HG02884 (cell line): ENCODE measurements around the gene RNF135.
"Not testable (repeated sequence)": the region's sequence is repeated elsewhere in the genome, so short reads cannot be mapped to it uniquely, and the experiment has no call there.

Experiments used
- ATAC-seq: cut with Tn5 transposase; IDR thresholded peaks from one replicate; pipeline ENCODE4 v1.9.1; 2021; ENCODE audit warnings: mild to moderate bottlenecking, moderate library complexity; ENCODE audit not compliant: unreplicated experiment

The RNF135 gene

GRCh38 chr17:30954046-30954830 lies 16.6 kb upstream of the RNF135 start:
- ATAC-seq, result no peak

- no peak for ATAC-seq
These were observed 14.0 kb upstream of the RNF135 start for GRCh38 chr17:30956764-30957374.

DNA sequence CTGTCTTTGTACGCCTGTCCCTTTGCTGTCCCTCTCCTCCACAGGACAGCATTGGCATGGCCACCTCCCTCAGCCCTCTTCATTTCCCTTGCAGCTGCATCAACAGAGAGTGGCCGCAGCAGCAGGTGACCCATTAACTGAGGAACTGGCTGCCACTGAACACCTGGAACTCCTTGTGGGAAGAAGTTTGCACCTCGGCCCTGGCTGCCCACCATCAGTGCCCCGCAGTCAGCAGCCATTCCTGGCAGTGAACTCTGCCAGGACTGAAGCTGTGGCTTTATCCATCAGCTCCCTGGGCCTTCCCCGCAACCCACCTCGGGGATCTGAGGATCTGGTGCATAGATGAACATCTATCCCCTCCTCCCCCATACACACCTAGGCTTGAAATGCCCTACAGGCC lies 13.1 kb upstream of the RNF135 start:
- no peak for ATAC-seq

- no peak for ATAC-seq
These were observed 12.7 kb upstream of the RNF135 start for GRCh38 chr17:30958187-30958586.

DNA sequence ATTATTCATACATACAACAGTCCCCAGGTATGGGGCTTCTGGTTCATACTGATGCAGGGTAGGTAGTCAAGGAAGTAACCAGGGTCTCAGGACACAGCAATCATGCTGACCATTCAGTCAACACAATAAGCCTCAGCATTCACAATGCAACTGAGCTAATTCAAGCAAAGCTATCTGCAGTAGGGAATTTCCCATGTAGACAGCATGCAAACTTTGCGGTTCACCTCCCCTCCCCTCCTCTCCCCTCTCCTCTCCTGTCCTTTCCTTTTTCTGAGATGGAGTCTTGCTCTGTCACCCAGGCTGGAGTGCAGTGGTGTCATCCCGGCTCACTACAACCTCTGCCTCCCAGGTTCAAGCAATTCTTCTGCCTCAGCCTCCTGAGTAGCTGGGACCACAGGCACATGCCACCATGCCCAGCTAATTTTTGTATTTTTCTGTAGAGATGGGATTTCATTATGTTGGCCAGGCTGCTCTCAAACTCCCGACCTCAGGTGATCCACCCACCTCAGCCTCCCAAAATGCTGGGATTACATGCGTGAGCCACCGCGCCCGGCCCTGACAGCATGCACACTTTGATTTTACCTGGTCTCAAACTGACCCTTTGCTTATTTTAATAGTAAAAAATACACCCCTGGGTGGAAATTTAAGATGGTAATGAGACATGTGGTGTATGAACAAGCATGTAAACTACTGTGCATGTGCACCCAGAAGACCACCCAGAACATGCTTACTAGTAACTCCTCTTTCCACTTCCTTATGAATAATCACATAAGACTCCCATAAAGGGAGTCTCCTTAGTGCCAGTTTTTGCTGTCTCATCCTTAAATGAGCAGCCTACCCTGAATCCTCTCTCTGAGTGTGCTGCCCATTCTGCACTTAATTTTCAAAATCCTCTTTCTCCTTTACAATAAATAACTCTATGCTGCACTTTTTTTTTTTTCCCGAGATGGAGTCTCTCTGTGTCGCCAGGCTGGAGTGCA lies 9.3 kb upstream of the RNF135 start:
- ATAC-seq, result peak; percentile 74

GRCh38 chr17:30964312-30964711 lies 6.5 kb upstream of the RNF135 start:
- ATAC-seq, result not testable (repeated sequence)

DNA sequence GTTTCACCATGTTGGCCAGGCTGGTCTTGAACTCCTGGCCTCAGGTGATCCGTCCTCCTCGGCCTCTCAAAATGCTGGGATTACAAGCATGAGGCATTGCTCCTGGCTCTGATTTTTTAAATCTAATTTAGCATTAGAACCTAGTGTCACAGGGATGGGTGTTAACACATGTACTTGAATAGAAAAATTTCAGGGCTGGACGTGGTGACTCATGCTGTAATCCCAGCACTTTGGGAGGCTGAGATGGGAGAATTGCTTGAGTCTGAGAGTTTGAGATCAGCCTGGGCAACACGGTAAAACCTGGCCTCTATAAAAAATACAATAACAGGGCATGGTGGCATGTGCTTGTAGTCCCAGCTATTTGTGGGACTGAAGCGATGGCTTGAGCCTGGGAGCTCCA lies 6.0 kb upstream of the RNF135 start:
- no peak for ATAC-seq

DNA sequence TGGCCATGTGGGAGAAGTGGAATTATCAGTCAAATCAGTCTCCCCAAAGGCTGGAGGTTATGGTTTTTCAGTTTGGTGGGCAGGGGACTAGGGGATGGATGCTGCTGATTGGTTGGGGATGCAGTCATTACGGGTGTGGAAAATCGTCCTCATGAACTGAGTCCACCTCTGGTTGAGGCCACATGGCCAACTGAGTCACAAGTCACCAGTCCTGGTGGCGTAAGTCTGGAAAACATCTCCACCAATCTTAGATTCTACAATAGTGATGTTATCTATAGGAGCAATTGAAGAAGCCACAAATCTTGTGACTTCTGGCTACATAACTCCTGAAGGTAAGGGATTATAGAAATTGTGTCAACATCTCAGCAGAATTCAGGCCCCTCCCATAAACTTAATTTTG lies 5.2 kb upstream of the RNF135 start:
- ATAC-seq, result no peak

- not testable (repeated sequence) for ATAC-seq
These were observed 2.9 kb upstream of the RNF135 start for GRCh38 chr17:30967911-30968310.

- no peak for ATAC-seq
These were observed 629 bp upstream of the RNF135 start for GRCh38 chr17:30969989-30970830.

DNA sequence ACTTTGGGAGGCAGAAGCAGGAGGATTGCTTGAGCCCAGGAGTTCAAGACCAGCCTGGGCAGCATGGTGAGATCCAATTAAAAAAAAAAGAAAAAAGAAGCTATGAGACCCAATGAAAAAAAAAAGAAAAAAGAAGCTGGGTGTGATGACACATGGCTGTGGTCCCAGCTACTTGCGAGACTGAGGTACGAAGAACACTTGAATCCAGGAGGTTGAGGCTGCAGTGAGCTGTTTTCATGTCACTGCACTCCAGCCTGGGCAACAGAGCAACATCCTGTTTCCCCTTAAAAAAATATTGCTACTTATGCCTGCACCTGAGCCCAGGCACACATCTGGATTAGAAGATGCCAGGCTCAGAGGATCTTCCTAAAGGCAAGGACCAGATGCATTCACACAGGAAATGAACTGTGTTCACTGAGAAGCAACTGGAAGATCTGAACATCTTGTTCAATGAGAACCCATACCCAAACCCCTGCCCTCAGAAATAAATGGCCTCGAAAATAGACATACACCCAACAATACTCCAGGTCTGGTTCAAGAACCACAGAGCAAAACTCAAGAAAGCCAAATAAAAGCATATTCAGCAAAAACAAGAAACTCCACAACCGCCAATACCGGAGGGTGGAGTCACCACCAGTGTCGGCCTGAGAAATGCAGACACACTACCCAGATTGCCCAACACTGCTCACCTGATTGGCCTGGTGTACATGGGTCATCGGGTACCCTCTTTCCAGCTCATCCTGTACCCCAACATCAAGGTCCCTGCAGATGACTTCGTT lies 4.4 kb downstream of the RNF135 start:
- ATAC-seq, result no peak

DNA sequence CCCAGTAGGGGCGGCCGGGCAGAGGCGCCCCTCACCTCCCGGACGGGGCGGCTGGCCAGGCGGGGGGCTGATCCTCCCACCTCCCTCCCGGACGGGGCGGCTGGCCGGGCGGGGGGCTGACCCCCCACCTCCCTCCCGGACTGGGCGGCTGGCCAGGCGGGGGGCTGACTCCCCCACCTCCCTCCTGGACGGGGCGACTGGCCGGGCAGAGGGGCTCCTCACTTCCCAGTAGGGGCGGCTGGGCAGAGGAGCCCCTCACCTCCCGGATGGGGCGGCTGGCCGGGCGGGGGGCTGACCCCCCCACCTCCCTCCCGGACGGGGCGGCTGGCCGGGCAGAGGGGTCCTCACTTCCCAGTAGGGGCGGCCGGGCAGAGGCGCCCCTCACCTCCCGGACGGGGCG lies 9.1 kb downstream of the RNF135 start:
- ATAC-seq, result not testable (repeated sequence)

- ATAC-seq, result no peak
These were observed 11.0 kb downstream of the RNF135 start for GRCh38 chr17:30981531-30982519.

GRCh38 chr17:30982855-30983254 lies 12.0 kb downstream of the RNF135 start:
- no peak for ATAC-seq

DNA sequence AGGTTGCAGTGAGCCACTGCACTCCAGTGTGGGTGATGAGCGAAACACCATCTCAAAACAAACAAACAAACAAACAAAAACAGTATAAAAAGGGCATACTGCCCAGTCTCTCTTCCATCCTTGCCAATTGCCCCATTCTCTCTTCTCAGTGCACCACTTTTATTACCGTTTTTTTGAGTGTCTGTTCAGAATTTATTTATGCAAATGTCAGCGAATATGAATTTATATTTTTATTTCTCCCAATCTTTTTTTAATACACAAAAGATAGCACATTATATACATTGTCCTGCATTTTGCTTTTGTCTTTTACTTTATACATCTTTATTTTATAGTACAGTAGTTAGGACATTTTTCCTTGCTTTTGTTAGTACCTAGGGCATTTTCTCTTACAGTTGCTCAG lies 19.6 kb downstream of the RNF135 start:
- ATAC-seq, result no peak

- ATAC-seq, result no peak
These were observed 21.7 kb downstream of the RNF135 start for GRCh38 chr17:30992551-30992950.

DNA sequence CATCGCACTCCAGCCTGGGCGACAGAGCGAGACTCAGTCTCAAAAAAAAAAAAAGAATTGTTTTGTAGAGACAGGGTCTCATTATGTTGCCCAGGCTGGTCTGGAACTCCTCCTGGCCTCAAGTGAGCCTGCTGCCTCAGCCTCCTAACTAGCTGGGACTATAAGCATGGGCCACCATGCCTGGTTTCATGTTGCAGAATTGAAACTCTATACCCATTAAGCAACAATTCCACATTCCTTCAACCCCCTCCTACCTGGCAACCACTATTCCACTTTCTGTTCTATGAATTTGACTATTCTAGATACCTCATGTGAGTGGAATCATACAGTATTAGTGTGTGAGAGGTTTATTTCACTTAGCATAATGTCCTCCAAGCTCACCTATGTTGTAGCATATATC lies 24.5 kb downstream of the RNF135 start:
- no peak for ATAC-seq

DNA sequence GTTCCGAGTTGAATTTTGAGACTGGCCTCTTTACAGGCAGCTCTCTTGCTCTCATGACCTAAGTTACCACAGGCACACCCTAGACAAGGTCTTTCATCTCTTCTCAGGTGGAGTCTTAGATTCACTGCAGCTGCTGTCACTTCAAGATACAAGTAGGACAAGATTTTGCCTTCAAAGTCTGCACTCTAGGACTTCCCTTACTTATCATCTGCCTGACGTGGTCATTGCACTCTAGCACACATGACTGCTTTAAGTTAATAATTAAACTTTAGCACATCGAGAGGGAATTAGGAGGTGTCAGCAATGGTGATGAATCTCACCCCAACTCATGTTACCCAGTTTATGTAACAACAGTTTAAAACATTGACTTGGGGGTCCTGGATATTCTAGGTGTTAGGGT lies 25.6 kb downstream of the RNF135 start:
- no peak for ATAC-seq

DNA sequence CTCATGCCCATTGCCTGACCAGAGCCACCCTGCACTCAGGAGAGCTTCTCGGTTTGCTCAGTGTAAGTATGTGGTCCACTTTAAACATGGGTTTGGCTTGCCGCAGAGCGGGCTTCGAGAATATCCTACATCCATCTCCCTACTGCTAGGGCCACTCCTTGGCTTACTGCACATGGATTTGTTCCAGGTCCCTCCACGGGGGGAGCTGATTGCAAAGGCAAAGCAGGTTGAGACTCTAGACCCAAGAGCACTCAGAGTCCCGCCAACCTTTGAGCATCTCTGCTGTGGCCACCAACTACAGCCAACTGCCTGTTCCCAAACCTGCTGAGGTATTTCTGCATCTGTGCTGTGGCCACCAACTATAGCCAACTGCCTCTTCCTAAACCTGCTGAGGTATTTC lies 26.4 kb downstream of the RNF135 start:
- no peak for ATAC-seq
